ENCODE data around the gene GDPD5.

DNA sequence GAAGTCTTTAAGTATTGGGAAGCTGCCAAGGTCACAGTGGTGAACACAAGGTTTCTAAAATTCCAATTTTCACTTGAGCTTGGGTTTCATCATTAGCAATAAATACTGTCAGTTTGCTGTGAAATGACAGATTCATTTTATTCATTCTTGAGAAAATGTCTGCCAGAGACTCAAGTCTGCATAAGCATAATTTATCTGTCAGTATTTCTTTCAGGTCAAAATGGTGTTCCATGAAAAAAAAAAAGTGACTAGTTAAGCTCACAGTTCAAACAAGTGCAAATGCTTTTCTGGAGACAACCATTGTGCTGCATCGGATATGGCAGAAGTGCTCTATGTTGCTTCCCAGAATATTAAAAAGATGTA lies 8.1 kb upstream of the GDPD5 start:
- no peak for TF ChIP-seq EZH2 (IDR thresholded peaks at IDR 0.05; ENCODE audit: borderline replicate concordance, insufficient read depth, low read depth, low read length, poor library complexity, severe bottlenecking)
- TF ChIP-seq, protein P1, sequence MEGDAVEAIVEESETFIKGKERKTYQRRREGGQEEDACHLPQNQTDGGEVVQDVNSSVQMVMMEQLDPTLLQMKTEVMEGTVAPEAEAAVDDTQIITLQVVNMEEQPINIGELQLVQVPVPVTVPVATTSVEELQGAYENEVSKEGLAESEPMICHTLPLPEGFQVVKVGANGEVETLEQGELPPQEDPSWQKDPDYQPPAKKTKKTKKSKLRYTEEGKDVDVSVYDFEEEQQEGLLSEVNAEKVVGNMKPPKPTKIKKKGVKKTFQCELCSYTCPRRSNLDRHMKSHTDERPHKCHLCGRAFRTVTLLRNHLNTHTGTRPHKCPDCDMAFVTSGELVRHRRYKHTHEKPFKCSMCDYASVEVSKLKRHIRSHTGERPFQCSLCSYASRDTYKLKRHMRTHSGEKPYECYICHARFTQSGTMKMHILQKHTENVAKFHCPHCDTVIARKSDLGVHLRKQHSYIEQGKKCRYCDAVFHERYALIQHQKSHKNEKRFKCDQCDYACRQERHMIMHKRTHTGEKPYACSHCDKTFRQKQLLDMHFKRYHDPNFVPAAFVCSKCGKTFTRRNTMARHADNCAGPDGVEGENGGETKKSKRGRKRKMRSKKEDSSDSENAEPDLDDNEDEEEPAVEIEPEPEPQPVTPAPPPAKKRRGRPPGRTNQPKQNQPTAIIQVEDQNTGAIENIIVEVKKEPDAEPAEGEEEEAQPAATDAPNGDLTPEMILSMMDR (IDR thresholded peaks at IDR 0.05): no peak
